ENCODE results near the gene UPF1.

UPF1 gene

GRCh38 chr19:18831524-18832305 is at the start of gene UPF1:
TSS of gene UPF1 (plus strand) at chr19:18831959. CDS start at chr19:18832210, 251 bp downstream.
- peak within 1 kb of the TSS; percentile 86 for H3K4me3 ChIP-seq (ENCODE audit: low read depth, low read length)

- H3K4me3 ChIP-seq (ENCODE audit: low read depth, low read length): no peak overlapping the region
These were observed 49.1 kb upstream of the UPF1 start for GRCh38 chr19:18782559-18783225.

DNA sequence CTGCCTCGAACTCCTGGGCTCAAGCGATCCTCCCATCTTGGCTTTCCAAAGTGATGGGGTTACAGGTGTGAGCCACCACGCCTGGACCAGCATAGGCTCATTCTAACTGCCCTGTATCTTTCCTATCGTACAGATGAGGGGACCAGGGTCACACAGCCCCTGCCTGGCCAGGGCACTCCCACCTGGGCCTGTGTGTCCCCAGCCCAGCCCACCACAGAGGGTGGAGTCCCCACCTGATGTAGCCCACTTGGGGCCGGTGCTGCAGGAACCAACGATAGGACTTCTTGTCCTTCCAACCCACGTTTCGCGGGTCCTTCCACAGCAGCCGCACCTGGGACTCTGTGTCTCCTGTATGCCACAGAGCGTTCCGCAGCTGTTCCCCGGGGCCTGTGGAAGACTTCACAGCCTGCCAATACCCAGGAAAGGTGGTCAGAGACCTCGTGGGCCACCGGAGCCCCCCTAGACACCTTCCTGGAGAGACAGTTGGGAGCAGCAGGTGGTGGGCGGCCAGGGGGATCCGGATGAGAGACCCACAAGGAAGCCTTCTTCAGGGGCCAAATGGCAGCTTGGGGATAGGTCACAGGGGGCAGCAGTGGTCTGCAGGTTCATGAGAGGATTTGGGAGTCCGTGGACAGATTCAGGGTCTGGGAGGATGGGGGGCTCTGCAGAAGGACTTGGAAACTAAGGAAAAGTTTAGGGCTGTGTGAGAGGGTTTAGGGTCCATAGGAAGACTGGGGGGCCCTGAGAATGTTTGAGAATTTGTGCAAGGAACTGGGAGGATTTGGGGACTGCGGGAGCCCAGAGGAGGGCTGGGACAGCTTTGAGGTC is 47.6 kb upstream of the UPF1 start:
- H3K4me3 ChIP-seq (ENCODE audit: low read depth, low read length): no peak overlapping the region

DNA sequence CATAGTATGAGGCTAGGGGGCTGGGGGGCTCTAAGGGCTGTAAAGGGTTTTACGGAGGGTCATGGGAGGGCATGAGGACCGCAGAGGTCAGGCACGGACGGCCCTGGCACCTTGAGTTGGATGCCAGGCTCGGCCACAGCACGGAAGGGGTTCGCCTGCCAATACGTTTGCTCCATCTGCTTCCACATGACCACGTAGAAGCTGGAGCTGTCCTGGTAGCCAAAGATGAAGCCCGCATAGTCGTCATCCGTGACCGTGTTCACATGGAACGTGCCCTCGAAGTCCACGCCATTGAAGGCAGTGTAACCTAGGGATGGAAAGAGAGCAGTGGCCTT is 47.0 kb upstream of the UPF1 start:
- no peak overlapping the region for H3K4me3 ChIP-seq (ENCODE audit: low read depth, low read length)

DNA sequence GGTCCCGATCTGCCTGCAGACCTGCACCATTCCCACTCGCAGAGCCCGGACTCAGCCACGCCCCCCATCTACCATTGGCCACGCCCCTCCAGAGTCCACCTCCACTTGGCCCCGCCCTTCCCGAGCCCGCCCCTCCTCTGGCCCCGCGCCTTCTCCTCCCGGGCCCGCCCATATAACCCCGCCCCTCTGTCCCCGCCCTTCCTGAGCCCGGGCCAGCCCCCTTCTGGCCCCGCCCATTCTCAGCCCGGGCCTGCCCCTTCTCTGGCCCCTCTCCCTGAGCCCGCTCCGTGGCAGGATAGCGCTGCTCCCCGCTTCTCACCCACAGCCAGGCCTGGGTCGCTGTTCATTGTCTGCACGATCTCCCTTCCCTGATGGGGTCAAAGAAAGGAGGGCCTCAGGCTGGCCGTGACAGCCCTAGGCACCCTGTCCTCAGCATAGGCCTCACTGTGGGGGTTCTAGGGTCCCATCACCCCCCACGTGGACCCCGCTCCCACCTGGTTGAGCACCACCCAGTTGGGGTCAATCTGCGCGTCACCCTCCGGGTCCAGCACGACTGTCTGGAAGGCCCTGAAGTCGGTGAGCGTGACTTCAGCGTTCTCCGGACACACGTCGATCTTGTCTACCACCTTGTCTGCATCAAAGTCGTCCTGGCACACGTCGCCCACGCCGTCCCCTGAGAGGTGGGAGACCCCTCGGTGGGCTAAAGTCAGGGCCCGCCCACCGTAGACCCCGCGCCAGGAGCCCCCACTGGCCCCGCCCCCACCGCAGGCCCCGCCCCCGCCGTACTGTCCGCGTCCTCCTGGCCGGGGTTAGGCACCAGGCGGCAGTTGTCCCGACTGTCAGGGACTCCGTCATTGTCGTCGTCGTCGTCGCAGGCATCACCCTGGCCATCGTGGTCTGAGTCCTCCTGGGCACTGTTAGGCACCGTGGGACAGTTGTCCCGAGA is 46.3 kb upstream of the UPF1 start:
- H3K4me3 ChIP-seq (ENCODE audit: low read depth, low read length): no peak overlapping the region

DNA sequence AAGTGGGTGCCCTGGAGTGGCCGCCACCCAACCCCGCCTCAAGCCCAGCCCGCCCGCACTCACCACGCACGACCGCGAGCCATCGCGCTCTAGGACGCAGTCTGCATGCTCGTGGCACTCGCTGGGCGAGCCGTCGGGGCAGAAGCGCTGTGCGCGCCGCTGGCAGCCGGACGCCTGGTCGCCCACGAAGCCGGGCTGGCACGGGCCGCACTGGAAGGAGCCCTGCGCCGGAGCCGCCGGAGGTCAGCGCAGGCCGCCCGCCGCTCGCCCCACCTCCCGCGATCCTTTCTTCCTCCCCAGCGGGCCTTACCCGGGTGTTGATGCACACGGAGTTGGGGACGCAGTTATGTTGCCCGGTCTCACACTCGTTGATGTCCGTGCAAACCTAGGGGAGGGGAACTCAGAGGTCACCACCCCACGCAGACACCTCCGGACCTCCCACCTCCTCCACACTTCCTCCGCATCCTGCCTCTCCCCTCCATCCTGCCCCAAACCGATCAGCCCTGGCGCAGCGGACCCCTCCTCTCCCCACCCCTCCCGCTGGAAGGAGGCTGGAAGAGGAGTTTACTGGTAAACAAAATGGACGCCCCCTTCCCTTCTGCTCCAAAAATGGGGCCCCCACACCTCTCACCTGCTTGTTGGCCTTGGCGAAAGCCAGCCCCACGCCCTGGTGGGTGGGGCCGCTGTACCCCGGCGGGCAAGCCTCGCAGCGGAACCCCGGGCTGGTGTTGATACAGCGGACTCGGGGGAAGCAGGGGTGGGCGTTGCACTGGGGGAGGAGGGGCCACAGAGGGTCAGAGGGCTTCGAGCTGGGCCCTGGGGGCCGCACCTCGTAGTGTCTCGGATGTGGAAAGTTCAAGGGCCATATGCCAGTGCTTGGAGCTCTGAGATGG is 43.0 kb upstream of the UPF1 start:
- peak overlapping the region; percentile 41 for H3K4me3 ChIP-seq (ENCODE audit: low read depth, low read length)

GRCh38 chr19:18789422-18789869 is 42.3 kb upstream of the UPF1 start:
- H3K4me3 ChIP-seq (ENCODE audit: low read depth, low read length): peak overlapping the region; percentile 6

DNA sequence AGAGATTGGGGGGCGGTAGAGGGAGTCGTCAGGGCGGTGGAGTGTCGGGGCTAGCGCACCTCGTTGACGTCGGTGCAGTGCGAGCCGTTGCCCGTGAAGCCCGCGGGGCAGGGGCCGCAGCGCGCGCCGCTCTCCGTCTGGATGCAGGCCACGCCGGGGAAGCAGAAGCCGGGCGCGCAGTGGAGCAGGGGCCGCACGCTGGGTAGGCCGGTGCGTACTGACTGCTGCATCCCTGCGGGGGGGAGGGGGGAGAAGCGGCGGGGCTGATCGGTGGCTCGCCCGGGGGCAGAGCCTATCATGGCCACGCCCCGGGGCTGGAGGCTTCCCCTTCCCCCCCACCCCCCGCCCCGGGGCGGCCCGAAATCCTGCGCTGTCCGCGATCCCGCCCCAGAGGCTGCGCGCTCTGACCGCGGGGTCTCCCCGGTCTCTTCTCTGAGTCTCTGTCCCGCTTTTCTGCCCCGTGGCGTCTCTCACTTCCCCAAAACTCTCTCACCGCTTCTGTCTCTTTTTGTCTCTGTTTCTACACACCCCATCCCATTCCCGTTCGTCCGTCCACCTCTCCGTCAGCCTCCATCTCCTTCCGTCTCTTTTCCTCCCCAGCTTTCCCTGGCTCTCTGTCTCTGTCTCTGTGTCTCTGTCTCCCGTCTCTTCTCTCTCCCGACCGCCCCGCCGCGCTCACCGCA is 41.7 kb upstream of the UPF1 start:
- peak overlapping the region; percentile 30 for H3K4me3 ChIP-seq (ENCODE audit: low read depth, low read length)

- H3K4me3 ChIP-seq (ENCODE audit: low read depth, low read length): peak within 1 kb of the TSS; percentile 13
These were observed 41.0 kb upstream of the UPF1 start, which contains the start of gene COMP for GRCh38 chr19:18790566-18791314. TSS of gene COMP (minus strand) at chr19:18791305. CDS start at chr19:18791269, 36 bp downstream.

- H3K4me3 ChIP-seq (ENCODE audit: low read depth, low read length): no peak overlapping the region
These were observed 40.5 kb upstream of the UPF1 start for GRCh38 chr19:18791315-18791678.

DNA sequence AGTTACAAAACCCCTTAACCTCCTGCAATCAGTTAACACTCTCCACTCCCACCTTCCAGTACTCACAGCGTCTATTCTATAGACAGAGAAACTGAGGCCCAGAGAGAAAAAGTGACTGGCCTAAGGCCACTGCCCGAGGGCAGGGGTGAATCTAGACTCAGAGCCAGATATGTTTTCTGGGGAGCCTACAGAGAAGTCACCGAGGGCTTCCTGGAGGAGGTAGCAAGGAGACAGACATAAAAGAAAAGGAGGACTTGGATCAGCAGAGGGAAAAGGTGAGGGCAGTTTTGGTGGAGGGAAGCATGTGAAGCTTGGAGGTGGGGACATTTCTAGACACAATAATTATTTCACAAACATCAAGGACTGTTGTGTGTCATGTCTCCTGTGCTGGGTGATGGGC is 39.1 kb upstream of the UPF1 start:
- H3K4me3 ChIP-seq (ENCODE audit: low read depth, low read length): no peak overlapping the region

DNA sequence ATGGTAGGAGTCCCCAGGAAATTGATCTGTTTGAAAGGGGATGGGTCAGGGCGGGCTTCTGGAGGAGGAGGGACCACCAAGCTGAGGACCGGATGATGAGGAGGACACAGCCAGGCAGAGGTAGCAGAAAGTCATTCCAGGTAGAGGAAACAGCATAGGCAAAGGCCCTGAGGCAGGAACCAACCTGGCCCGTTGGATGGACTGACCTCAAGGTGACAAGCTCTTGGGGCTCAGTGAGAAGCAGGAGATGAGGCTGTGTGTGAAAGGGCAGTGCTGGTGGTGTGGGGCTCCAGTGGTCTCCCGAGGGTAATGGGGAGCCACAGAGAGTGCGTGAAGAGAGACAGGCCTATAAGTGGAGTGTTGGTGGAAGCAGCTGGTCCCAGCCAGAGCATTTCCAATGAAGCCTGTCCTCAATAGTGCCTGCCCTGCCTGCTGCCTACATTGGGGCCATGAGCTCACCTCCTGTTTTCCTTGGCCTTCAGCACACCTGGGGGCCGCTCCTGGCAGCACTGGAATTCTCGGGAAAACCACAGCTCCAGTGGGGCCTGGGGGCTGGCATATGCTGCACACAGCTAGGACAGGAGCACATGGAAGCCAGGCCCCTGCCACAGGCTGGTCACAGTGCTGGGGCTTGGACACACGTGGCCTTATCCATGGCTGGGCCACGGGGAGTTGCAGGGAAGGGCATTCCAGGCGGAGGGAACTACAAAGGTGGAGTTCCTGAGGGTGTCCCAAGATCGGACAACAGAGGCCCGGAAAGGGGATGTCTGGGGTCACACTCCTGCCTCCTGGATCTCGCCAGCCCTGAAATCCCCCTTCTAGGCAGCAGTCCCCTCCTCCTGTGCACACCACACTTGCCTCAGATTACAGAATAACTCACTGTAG is 38.4 kb upstream of the UPF1 start:
- H3K4me3 ChIP-seq (ENCODE audit: low read depth, low read length): no peak overlapping the region

GRCh38 chr19:18794029-18794313 is 37.8 kb upstream of the UPF1 start:
- no peak overlapping the region for H3K4me3 ChIP-seq (ENCODE audit: low read depth, low read length)

DNA sequence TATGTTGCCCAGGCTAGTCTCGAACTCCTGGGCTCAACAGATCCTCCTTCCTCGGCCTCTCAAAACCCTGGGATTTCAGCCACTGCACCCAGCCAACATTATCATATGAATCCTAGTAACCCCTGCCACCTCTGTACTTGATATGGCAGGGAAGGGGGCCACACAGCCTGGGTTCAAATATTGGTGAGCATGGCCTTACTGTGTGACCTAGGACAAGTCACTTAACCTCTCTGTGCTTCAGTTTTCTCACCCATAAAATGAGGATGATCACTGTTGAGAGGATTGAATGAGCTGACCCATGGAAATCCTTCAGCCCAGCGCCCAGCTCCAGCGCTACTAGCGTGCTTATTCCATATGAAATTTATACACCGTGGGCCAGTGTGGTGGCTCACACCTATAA is 37.1 kb upstream of the UPF1 start:
- no peak overlapping the region for H3K4me3 ChIP-seq (ENCODE audit: low read depth, low read length)

- H3K4me3 ChIP-seq (ENCODE audit: low read depth, low read length): no peak overlapping the region
These were observed 36.2 kb upstream of the UPF1 start for GRCh38 chr19:18795540-18795939.

DNA sequence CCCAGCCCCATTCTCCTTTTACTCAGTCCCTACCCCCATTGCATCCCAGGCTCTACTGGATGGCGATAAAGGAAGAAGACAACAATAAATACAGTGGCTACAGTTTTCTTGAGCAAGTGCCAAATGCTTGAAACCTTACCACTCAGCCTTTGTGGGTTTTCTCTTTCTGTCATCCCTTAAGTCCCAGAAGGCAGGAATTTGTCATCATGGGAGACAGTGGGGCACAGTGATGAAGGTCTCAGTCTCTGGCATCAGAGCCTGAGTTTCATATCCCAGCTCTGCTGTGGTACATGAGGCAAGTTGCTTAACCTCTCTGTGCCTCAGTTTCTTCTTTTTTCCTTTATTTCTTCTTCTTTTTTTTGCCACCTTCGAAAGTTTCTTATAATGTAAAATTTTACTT is 35.5 kb upstream of the UPF1 start:
- no peak overlapping the region for H3K4me3 ChIP-seq (ENCODE audit: low read depth, low read length)

Data from iPS-11a (cell line).